Stimulated activated naive CD4-positive, alpha-beta T cell treated with Interleukin-2 at 50 U/mL for 16 hours (primary cell): ENCODE results near the gene RBM7.

ENCODE experiments used
- DNase-seq: peaks from one replicate; lab custom pipeline; 2025; lab: John Stamatoyannopoulos, UW

Gene RBM7

DNA sequence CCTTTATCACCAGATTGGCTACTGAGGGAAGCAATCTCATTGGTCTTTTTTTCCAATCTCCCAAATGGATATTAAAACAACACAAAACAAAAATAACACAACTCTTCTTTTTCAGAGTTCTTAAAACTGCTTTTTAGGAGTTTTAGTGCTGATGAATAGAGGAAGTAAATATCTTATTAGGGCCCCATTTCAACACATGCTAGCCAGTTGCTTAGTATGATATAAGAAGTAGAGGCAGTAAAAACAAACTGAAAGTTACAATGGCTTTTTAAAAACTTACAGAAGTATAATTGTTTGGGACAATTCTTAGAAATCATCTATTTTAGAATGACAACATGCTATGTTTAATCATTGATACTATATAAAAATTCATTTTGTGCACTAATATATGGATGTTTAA is 3.5 kb upstream of the RBM7 start:
- DNase-seq = no peak

DNA sequence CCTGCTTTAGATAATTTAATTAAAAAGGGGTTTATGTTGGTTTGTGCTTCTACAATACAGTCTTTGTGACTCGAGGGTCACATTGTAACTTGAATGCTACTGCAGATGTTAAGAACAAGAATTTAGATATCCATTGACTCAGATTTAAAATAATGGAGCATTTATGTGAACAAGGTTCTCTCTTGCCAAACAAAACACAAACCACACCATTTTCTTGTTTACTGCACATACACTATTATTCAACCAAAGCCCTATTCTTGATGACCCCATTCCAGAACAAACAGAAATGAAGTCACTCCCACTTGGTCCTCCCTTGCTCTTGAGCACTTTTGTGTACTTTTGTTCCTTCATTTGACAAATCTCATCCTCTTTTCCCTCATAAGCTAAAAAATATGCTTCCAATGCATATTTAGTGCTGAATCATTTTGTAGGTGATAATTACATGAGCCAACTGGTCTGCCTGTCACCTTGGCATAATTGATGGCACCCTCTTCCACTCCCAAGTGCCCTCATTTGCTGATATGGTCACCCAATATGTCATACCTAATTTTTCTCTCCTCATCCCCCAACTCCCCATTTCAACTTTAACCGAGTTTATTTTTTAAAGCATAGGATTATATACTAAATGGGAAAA is 3.0 kb upstream of the RBM7 start:
- DNase-seq = no peak

DNA sequence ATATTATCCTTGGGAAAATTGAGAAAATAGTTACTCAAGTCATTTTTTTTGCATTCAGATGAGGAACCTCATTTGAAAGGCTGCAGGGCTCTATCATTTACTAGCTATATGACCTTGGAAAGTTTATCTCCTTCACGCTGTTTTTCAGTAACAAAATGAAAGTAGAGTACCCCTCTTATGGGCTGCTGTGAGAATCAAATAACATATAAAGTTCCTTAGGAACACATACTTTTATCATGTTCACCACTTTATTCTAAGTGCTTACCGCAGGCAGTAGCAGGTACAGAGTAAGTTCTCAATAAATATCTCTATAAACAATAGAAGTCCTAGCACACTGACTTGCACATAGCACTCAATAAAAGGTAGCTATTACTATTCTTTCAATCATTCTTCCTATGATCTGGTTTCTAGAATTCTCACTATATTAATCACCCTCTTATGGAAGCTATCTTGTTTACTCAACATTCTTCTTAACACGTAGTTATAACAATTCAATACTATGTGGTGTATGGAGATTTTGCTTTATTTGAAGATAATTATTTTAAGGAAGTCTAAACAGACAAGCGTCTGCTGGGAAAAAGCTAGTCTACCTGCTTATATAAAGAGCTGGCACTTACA is 2.1 kb upstream of the RBM7 start:
- no peak for DNase-seq

DNA sequence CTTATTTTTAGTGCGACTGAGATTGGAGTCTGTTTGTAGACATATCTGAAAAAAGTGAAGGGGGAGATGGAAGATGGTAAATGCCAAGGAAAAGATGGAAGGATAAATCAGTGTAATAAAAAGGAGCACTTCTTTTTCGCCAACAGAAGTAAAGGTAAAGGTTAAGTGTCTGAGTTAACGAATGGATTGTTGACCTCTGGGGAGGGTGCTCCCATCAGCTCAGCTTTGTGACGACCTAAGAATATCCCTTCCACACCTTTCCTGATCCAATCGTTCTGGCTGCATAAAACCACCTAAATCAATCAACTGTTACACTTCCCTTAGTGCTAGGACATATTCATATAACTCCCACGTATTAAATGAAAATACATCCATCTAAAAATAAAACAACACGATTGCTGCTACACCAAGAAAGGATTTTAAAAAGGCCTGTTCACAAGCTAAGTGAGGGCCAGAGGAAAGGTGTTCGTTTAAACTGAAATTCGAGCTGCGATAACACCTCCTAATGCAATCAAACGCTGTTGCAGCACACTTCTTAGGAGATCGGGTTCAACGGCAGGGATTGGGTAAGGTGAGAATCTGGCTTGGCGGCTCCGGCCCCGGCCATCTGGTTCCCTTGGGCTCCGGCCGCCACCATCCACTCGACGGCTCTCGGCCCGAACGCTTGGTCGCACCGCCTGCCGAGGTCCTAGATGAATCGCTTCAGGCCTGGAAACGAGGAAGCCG is 813 bp upstream of the RBM7 start:
- DNase-seq = no peak

DNA sequence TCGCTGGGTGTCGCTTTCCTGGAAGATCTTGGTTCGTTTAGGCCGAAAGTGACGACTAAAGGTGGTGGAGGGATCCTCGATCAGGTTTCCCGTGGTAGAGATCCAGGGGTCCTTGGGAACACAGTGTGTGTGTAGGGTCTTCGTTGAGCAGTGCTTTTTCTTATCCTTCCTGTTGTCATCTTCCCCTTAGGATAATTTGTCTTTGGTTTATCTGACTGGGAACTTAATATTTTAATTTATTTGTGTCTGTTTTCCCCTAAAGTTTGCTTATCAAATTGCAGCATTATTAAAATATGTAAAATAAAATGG is 403 bp downstream of the RBM7 start:
- DNase-seq = no peak

DNA sequence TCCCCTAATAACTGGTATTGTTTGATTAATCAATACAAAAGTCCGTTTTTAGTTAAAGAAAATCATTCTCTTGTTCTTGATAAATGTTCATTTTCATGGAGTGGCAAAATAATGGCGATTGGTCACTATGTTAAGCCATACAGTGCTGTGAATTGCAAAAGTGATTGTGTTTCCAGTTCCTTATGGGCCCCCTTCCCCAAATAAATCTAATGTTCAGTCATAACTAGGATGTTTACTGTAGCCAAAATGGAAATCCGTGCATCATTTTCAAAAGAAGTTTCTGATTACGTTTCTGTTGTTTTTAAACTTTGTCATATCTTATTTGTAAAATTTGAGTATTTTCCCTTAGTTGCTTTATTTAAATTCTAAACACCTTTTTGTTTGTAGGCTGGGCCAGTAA is 845 bp downstream of the RBM7 start:
- DNase-seq = no peak

DNA sequence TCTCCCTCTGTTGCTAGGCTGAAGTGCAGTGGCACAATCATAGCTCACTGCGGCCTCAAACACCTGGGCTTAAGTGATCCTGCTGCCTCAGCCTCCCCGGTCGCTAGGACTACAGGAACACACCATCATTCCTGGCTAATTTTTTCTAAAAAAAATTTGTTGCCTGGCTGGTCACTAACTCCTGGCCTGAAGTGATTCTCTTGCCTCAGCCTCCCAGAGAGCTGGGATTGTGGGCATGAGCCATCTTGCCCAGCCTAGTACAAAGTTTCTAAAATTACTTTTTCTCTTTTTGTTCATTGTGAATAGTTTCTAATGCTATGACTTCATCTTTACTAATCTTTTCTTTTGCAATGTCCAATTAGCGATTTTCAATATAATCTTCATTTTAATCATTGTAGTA is 12.5 kb downstream of the RBM7 start:
- DNase-seq = no peak

DNA sequence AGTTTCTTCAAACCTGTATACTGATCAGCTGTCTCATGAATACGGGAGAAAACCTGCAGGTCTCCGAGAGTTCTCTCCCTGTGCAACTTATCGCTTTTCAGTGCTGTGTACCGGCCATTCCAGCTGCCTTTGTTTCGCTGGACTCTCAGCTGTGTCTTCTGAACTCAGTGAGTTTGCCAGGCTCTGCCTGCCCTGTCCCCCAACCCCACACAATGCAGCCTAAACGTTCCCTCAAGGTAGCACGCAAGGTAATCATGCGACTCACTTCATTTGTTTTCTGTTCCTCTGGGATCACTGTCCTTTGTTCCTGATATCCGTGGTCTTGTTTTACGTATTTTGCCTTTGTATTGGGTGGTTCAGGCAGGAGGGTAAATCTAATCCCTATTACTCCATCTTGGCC is 13.5 kb downstream of the RBM7 start:
- no peak for DNase-seq

DNA sequence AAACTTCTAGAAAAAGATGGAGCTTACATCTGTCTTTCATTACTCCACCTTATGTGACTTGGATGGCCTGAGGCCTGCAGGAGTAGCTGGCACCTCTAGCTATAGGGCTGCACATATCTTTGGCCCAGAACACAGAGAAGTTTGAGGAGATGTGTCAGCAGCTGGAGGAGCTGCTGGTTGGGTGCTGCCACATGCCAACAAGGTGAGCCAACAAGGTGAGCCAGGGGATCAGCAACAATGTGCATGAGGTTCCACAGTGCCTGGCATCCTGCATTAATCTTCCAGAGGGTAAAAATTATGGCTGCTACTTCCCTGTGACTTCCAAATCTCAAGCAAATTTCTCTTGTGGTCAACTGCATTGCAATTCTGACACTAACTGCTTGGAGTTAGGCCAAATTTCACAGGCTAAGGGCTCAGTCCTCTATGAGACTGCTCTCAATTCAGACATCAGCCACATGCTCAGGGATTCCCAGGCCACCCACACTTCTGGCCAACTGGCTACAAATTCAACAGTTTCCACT is 16.0 kb downstream of the RBM7 start:
- DNase-seq = no peak

DNA sequence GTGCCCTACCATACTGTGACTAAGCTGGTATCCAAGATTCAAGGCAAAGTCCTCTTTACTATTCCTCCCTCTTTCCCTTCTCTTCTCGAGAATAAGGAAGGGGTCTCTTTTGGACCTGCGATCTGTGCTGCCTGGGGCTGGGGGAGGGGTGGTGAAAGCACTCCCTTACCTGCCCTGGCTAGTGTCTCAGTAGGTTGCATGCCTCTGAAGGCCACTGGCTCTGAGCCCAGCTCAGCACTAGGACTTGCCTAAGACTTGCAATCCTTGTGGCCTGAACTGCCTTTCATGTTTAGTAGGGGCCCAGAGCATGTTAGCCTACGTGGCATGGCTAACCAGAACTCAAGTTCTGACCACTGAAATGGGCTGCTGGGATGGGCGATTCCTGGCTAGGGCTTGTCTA is 25.8 kb downstream of the RBM7 start:
- no peak for DNase-seq

DNA sequence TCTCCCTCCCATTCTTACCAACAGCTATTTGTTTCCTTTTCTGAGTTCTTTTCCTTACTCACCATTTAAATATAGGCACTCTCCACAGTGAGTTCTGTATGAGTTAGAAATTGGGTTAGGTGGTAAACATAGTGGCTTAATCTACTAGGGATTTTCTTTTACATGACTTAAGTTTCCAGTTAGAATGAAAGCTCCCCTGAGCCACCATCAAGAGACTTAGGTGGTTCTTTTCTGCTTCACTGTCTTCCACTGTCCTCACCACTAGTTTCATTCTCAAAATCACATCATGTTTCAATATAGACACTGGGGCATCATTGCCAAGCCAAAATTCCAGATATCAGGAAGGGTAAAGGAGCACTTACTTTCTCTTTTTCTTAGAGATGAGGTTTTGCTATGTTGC is 29.8 kb downstream of the RBM7 start:
- DNase-seq = no peak

DNA sequence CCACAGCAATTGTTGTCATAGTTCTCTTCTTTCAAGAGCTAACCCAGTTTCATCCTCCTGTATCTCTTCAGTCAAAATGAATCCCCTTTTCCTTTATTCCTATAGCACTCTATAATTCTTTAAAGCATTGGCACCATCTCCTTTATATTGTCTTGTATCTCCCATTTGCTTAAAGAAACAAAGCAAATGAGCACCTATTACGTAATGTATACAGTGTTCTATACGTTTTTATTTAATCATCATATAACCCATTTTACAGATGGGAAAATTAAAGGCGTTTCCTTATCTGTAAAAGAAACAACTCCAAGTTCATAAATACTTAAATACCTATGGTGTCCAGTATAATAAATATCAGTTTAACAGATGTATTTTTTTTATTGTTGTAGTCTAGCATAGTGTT is 32.4 kb downstream of the RBM7 start:
- DNase-seq = no peak

DNA sequence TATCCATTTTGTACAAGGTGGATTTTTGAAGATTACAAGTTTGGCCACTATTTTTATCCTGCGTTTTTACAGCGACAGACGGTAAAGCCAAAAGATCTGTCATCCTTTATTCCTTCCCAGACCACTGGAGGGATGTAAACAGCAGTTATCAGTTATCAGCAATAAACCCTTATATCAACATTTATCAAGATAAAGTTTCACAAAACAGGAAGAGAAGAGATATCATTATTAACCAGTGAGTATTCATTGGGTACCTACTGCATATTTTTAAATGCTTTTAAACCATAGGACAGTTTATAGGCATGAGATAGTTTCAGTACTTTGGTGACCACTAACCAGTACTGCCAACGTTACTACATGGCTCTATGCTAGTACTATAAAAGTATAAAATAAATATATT is 32.9 kb downstream of the RBM7 start:
- DNase-seq = no peak

DNA sequence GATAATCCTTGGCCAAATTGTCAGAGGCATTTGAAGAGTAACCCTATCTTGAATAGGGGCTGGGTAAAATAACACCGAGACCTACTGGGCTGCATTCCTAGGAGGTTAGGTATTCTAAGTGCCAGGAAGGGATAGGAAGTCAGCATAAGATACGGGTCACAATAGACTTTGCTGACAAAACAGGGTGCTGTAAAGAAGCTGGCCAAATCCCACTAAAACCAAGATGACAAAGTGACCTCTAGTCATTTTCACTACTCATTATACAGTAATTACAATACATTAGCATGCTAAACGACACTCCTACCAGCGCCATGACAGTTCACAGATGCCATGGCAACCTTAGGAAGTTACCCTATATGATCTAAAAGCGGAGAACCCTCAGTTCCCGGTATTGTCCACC is 37.8 kb downstream of the RBM7 start:
- no peak for DNase-seq

DNA sequence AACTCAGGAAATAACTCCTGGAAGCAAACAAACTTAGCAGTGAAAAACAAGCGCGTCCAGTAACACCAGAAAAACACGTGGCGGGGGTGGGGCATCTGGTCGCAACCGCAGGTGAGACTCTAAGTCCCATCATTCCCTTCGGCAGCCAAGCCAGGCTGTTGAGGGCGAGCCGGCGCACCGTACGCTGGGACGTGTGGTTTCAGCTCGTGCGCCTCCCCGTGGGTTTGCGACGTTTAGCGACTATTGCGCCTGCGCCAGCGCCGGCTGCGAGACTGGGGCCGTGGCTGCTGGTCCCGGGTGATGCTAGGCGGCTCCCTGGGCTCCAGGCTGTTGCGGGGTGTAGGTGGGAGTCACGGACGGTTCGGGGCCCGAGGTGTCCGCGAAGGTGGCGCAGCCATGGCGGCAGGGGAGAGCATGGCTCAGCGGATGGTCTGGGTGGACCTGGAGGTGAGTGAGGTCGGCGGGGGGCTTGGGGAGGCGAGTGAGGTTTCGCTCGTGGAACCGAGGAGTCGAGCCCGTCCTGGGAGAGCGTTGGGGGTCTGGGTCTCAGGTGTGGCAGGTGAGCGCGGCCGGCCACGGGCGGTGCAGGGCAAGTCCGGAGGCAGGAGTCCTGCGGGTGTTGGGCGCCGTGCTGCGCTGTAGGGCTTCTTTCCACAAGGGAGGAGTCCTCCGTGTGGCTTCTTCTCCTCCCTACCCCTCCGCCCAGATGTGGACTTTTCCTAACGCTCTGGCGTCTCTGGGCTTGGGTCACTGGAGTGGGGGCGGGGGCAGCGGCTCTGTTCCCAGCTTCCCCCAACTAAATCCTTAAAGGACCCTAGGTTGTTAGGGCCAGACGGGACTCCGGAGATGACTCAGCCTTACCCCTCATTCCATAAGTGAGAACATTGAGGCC is 39.0 kb downstream of the RBM7 start, which contains the start of gene REXO2:
REXO2 (plus strand) TSS at position 239 of the 892 bp plus-strand sequence; CDS start at position 301, 62 bp downstream.
- peak; percentile 96 for DNase-seq

DNA sequence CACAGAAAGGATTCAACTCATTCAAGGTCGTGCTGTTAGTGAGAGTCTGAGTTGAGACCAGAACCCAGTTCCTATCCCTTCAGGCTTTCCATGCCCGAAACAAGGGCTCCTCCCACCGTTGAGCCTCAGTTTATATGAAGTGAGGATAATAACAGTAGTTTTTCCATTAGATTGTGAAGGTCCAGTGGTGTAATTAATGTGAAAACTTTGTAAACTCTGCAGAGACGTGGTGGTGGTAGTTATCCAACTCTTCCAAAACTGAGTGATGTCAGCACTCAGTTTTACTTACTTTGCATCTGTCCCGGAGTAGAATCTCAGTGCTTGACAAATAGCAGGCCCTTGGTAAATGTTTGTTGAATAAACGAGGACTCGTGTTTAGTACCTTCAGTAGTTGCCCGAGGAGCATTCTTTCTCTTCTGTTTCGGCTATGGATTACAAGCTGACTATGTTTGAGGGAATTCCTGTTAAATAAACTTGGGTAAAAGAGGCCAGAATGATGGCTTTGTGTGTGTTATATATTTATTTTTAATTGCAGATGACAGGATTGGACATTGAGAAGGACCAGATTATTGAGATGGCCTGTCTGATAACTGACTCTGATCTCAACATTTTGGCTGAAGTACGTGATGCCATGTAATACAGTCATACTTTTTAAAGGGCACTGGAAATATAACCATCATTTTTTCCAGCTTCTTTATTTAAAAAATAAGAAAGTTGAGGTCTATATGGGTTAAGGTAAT is 39.8 kb downstream of the RBM7 start:
- no peak for DNase-seq

DNA sequence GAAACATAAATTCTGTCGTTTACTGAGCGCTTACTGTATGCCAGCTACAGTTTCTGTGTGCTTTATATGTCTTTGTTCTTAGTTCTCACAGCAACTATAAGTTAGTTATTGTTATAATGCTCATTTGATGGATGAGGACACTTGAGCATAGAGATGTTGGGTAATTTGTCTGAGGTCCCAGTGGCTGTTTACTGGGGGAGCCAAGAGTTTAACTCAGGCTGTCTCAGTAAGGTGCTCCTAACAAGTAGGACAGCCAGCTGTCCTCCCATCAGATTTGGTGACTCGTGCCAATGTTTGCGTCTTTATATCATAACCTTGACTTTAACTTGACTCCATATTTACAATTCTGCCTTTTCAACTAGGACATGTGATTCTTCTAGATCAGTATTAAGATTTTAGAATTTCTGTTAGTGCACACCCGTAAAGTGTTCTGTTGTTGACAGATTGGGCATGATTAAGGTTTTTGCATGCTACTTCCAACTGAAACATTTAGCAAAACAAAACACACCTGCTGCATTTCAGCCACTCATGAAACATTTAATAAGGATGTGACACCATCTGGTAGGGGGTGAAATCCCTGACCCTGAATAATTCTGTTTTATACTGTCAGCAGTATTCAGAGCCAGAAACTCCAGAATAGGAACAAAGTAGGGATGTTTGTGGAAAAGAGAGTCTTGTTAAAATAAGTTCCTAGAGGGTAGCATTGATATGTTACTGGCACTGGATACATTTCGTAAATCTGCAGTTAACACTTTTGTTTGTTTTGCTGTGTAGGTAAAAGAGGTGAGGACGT is 40.7 kb downstream of the RBM7 start:
- no peak for DNase-seq

DNA sequence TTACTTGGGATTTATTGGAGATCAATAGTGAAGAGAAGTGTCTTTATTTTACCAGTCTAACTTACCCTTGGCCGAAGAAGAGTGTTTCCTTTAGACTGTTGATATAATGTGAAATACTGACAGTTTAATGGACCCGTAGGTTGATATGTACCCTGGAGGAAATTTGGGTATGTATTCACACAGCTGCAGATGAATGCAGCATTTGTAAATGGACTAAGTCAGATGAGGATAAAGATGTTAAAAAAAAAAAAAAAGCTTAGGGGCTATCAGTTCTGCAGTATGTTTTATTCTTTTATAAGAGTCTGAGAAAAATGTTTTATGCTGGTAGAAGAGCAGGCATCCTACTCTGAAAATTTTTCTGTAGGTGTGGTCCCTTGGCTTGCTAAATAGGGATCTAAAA is 41.5 kb downstream of the RBM7 start:
- no peak for DNase-seq

DNA sequence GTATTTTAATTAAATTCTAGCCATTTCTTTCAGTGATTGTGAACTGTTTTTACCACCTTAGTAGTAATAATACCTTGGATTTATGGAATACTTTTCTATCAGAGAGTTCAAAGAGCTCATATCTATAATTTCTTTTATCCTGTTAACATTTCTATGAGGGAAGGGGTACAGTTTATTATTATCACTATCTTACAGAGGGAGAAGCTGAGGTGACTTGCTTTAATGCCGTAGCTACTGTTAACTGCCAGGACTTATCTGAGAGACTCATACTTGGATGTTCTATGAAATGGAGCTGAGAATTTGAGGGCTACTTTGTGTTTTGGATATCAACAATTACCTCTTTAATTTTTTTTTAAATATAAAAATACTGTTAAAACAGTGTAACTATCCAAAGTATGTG is 42.1 kb downstream of the RBM7 start:
- no peak for DNase-seq

DNA sequence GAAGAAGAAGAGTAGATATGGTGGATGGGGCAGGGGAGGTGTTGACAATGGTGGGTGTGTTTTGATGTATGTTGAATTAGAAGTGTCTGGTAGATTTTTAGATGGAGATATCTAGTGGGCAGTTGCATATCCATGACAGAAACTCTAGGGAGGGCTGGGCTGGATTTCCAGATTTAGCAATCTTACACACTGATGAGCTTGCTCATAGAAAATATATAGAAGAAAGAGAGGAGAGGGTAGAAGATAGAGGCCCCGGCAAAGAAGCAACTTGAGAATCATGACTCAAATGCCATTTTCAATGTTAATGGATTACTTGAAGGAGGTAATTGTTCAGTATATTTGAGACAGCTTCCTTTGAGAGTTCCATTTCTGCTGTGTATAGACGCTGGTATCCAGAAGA is 47.0 kb downstream of the RBM7 start:
- no peak for DNase-seq

DNA sequence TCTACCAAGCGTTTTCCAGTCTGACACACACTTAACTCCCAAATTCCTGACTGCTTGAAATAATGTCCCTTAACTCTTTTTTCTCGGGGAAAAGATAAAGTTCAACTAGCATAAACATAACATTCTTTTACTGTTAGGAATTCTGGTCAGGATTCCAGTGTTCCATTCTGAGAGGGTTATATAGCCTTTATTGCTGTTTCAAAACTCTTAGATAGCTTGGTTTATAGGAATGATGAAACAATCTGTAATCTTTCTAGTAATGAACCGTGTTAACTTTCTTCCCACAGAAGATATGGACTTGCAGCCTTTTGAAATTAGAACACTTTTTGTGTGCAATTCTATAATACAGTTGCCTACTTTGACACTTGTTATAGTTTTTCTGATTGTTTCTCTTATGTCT is 47.4 kb downstream of the RBM7 start:
- no peak for DNase-seq
